Epithelial cell of proximal tubule (primary cell): ENCODE measurements around the gene COG7. TPM values are rescaled to one million over a fixed set of nuclear protein-coding genes. Genes with fewer than 3 reads are reported as not detected.

Experiments
- DNase-seq: peaks from one replicate; pipeline ENCODE4 v3.0.0-alpha.2; 2011; ENCODE audit warnings: low read depth
- H3K4me3 ChIP-seq: 2 replicates; pipeline ENCODE4 v1.5.1; 2011; ENCODE audit warnings: low read depth, mild to moderate bottlenecking, low read length
- CTCF ChIP-seq: conservative IDR thresholded peaks from 2 replicates; pipeline ENCODE4 v1.5.1; 2012; ENCODE audit warnings: low read depth, mild to moderate bottlenecking, low read length
- total RNA-seq: library from RNA; depleted of rRNA; stranded (reverse); fragments of >200 nt; gene quantifications from 2 replicates; pipeline ENCODE4 v1.2.3, GENCODE V29; 2015

Gene COG7
- total RNA-seq, 1 donor from 2014 or later: 9.9 TPM

GRCh38 chr16:23416816-23417215, 36.2 kb downstream of the COG7 start:
- TF ChIP-seq CTCF: no peak
- DNase-seq: no peak
- no peak overlapping the region for H3K4me3 ChIP-seq

GRCh38 chr16:23414731-23415130, 38.3 kb downstream of the COG7 start:
- no peak for DNase-seq
- no peak overlapping the region for H3K4me3 ChIP-seq
- TF ChIP-seq CTCF: no peak

- no peak for TF ChIP-seq CTCF
- H3K4me3 ChIP-seq: no peak overlapping the region
- no peak for DNase-seq
These were observed 42.8 kb downstream of the COG7 start for GRCh38 chr16:23410176-23410575.

GRCh38 chr16:23409522-23409921, 43.5 kb downstream of the COG7 start:
- H3K4me3 ChIP-seq: no peak overlapping the region
- no peak for TF ChIP-seq CTCF
- DNase-seq: no peak

- no peak overlapping the region for H3K4me3 ChIP-seq
- no peak for TF ChIP-seq CTCF
- DNase-seq: no peak
These were observed 44.1 kb downstream of the COG7 start for GRCh38 chr16:23408823-23409298.

GRCh38 chr16:23408242-23408822, 44.7 kb downstream of the COG7 start:
- DNase-seq: no peak
- no peak for TF ChIP-seq CTCF
- H3K4me3 ChIP-seq: no peak overlapping the region

- TF ChIP-seq CTCF: no peak
- no peak for DNase-seq
- H3K4me3 ChIP-seq: no peak overlapping the region
These were observed 45.4 kb downstream of the COG7 start for GRCh38 chr16:23407436-23408127.
